ENCODE measurements around the gene AGRP.

The AGRP gene

DNA sequence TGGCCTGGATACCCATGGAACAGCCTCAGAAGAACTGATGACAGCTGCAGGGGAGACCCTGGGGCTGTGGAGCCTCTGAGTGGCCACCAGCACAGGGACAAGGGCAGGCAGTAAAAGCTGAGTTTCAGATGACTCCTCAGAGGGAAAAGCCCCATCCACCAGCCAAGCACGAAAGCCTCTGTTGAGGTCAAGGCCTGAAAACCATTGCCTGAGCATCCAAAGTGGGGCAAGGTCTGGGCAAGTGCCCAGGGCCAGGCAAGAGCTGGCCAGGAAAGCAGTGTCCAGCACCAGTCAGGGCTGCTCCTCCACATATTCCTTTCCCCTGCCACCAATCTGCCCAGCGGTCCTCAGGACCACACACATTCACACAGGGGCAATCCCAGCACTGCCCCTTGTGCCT, 18.8 kb downstream of the AGRP start:
- CTCF ChIA-PET = interaction anchor here (0.8 to 12.3 kb wide), 13 partner anchors 9 to 204 kb away, joined by 3 to 149 read pairs (median 5); no protein-coding TSS in a partner anchor
- H3K27me3 ChIP-seq (replicated peaks in 2 of 5; ENCODE audit: control insufficient read depth in 4 of 5, insufficient read depth in 5 of 5, low read length in 4 of 5) = no peaks in the 10 kb centered on the region
- H3K4me3 ChIP-seq (ENCODE audit: control insufficient read depth in 1 of 7, extremely low read depth in 1 of 7, insufficient read depth in 4 of 7, low read depth in 2 of 7, low read length in 6 of 7) = no peak overlapping the region
- no peaks in the 10 kb centered on the region for H3K9me3 ChIP-seq (ENCODE audit: control extremely low read depth in 1 of 5, control insufficient read depth in 4 of 5, insufficient read depth in 2 of 5, low read depth in 1 of 5, low read length in 4 of 5)
- no peak overlapping the region for H3K27ac ChIP-seq (ENCODE audit: insufficient read depth in 1 of 2, low read depth in 1 of 2, low read length in 2 of 2, poor library complexity in 1 of 2, severe bottlenecking in 2 of 2)
- peaks cover 0 to 6% (median 6%) of the 10 kb centered on the region in 4 experiments for H3K4me1 ChIP-seq (ENCODE audit: control extremely low read depth in 1 of 4, control insufficient read depth in 4 of 4, insufficient read depth in 4 of 4, low read length in 3 of 4)
- H3K36me3 ChIP-seq (ENCODE audit: control insufficient read depth in 4 of 4, insufficient read depth in 4 of 4, low read length in 3 of 4) = peaks cover 0 to 41% (median 8%) of the 10 kb centered on the region in 4 experiments
- POLR2A ChIA-PET = no interaction called here
- no peak for DNase-seq
- 94% methylated on average over 2 of the region's 2 CpGs for whole genome bisulfite sequencing (ENCODE audit: insufficient coverage)

DNA sequence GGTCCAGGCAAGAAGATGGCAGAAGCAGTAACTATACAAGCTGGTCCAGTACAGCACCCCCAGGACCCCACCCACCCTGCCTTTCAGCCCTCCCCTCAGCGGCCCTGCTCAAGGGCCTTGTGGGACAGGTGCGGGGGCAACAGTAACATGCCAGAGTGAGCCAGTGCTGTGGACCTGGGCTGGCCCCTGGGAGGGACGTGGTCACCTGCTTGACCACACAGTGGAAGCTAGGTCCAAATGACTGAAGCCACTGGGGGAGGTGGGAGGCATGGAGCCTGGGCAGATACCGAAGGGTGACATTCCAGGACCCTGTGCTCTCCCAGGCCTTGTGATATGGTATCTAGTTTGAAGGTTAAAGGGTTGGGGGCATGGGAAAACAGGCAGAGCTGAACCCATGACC, 19.7 kb downstream of the AGRP start:
- Histone ChIP-seq H3K4me3 (ENCODE audit: control insufficient read depth in 1 of 7, extremely low read depth in 1 of 7, insufficient read depth in 4 of 7, low read depth in 2 of 7, low read length in 6 of 7) (no peak overlapping the region), H3K9me3 (ENCODE audit: control extremely low read depth in 1 of 5, control insufficient read depth in 4 of 5, insufficient read depth in 2 of 5, low read depth in 1 of 5, low read length in 4 of 5) (no peaks in the 10 kb centered on the region), H3K27me3 (replicated peaks in 2 of 5; ENCODE audit: control insufficient read depth in 4 of 5, insufficient read depth in 5 of 5, low read length in 4 of 5) (no peaks in the 10 kb centered on the region), H3K36me3 (ENCODE audit: control insufficient read depth in 4 of 4, insufficient read depth in 4 of 4, low read length in 3 of 4) (peaks cover 0 to 48% (median 8%) of the 10 kb centered on the region in 4 experiments), H3K4me1 (ENCODE audit: control extremely low read depth in 1 of 4, control insufficient read depth in 4 of 4, insufficient read depth in 4 of 4, low read length in 3 of 4) (peaks cover 0 to 11% (median 7%) of the 10 kb centered on the region in 4 experiments), H3K27ac (ENCODE audit: insufficient read depth in 1 of 2, low read depth in 1 of 2, low read length in 2 of 2, poor library complexity in 1 of 2, severe bottlenecking in 2 of 2) (no peak overlapping the region)
- WGBS (ENCODE audit: insufficient coverage) = 98% methylated on average over 4 of the region's 4 CpGs
- DNase-seq = no peak
- ChIA-PET CTCF (interaction anchor here (0.8 to 12.3 kb wide), 10 partner anchors 10 to 198 kb away, joined by 3 to 149 read pairs (median 4); no protein-coding TSS in a partner anchor), POLR2A (no interaction called here)

DNA sequence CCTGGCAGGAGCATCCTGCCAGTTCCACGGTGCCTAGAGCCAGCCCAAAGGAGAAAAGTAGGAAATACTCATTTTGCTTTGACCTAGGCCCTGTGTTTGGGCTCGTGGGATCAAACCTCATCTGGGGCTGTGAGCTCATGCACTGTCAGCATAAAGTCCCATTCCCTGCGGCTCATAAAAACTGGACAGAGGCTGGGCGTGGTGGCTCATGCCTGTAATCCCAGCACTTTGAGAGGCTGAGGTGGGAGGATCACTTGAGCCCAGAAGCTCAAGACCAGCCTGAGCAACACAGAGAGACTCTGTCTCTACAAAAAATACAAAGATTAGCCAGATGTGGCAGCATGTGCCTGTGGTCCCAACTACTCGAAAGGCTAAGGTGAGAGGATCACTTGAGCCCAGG, 20.3 kb downstream of the AGRP start:
- WGBS (ENCODE audit: insufficient coverage) = 100% methylated on average over 5 of the region's 5 CpGs
- ChIA-PET CTCF (interaction anchor here (1.5 to 12.3 kb wide), 5 partner anchors 10 to 197 kb away, joined by 3 to 149 read pairs (median 6); no protein-coding TSS in a partner anchor), POLR2A (no interaction called here)
- Histone ChIP-seq H3K4me1 (ENCODE audit: control extremely low read depth in 1 of 4, control insufficient read depth in 4 of 4, insufficient read depth in 4 of 4, low read length in 3 of 4) (peaks cover 0 to 11% (median 7%) of the 10 kb centered on the region in 4 experiments), H3K9me3 (ENCODE audit: control extremely low read depth in 1 of 5, control insufficient read depth in 4 of 5, insufficient read depth in 2 of 5, low read depth in 1 of 5, low read length in 4 of 5) (no peaks in the 10 kb centered on the region), H3K27me3 (replicated peaks in 2 of 5; ENCODE audit: control insufficient read depth in 4 of 5, insufficient read depth in 5 of 5, low read length in 4 of 5) (no peaks in the 10 kb centered on the region), H3K36me3 (ENCODE audit: control insufficient read depth in 4 of 4, insufficient read depth in 4 of 4, low read length in 3 of 4) (peaks cover 0 to 54% (median 8%) of the 10 kb centered on the region in 4 experiments), H3K27ac (ENCODE audit: insufficient read depth in 1 of 2, low read depth in 1 of 2, low read length in 2 of 2, poor library complexity in 1 of 2, severe bottlenecking in 2 of 2) (no peak overlapping the region), H3K4me3 (ENCODE audit: control insufficient read depth in 1 of 7, extremely low read depth in 1 of 7, insufficient read depth in 4 of 7, low read depth in 2 of 7, low read length in 6 of 7) (no peak overlapping the region)
- DNase-seq = no peak

DNA sequence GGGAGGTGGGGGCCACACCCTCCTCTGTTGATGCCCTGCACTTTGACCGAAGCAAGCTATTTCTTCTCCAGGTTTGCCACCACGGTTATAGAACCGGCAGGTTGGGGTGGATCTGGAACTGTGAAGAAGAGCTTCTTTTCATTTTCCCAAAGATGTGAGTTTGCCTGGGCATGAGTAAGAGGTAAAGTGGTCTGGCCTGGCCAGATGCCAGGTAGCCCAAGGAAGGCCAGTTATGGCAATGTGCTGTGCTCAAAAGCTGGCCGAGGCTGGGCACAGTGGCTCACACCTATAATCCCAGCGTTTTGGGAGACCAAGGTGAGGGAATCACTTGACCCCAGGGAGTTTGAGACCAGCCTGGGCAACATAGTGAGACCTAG, 21.1 kb downstream of the AGRP start:
- no peak for DNase-seq
- H3K27ac ChIP-seq (ENCODE audit: insufficient read depth in 1 of 2, low read depth in 1 of 2, low read length in 2 of 2, poor library complexity in 1 of 2, severe bottlenecking in 2 of 2) = no peak overlapping the region
- ChIA-PET CTCF (interaction anchor here (1.5 to 12.3 kb wide), 2 partner anchors 38 to 88 kb away, joined by 3 to 149 read pairs; no protein-coding TSS in a partner anchor), POLR2A (no interaction called here)
- no peaks in the 10 kb centered on the region for H3K9me3 ChIP-seq (ENCODE audit: control extremely low read depth in 1 of 5, control insufficient read depth in 4 of 5, insufficient read depth in 2 of 5, low read depth in 1 of 5, low read length in 4 of 5)
- peaks cover 0 to 11% (median 7%) of the 10 kb centered on the region in 4 experiments for H3K4me1 ChIP-seq (ENCODE audit: control extremely low read depth in 1 of 4, control insufficient read depth in 4 of 4, insufficient read depth in 4 of 4, low read length in 3 of 4)
- 97% methylated on average over 3 of the region's 5 CpGs for WGBS (ENCODE audit: insufficient coverage)
- no peak overlapping the region for H3K4me3 ChIP-seq (ENCODE audit: control insufficient read depth in 1 of 7, extremely low read depth in 1 of 7, insufficient read depth in 4 of 7, low read depth in 2 of 7, low read length in 6 of 7)
- no peaks in the 10 kb centered on the region for H3K27me3 ChIP-seq (replicated peaks in 2 of 5; ENCODE audit: control insufficient read depth in 4 of 5, insufficient read depth in 5 of 5, low read length in 4 of 5)
- peaks cover 0 to 55% (median 8%) of the 10 kb centered on the region in 4 experiments for H3K36me3 ChIP-seq (ENCODE audit: control insufficient read depth in 4 of 4, insufficient read depth in 4 of 4, low read length in 3 of 4)

DNA sequence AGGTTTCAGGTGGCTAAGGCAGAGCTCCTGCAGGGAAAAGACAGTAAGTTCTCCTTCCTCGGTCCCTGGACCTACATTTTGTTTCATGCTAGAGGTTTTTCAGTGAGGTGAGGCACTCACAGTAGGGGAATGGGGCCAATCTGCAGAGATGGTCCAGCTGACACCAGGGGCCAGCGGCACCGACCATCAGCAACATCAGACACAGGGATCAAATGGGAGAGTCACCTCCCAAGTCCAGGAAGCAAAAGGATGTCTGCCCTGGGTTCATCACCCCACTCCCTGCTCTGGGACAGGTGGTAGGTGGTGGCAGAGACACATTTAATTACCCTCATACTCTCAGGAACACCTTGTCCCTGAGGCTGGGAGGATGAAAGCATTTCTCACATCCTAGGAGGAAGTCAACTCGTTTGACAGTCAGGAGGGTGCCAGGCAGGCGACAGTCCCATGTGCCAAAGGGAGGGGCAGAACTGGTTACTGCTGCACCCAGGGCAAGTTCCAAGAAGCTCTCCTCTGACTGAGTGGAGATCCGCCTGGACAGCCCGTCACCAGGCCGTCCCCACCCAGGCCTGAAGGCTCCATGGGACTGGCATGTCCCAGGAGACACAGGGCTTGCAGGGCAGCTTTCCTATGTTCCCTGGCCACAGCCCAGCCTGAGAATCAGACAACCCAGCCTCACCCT, 21.6 kb downstream of the AGRP start:
- 93% methylated on average over 6 of the region's 8 CpGs for WGBS (ENCODE audit: insufficient coverage)
- Histone ChIP-seq H3K27me3 (replicated peaks in 2 of 5; ENCODE audit: control insufficient read depth in 4 of 5, insufficient read depth in 5 of 5, low read length in 4 of 5) (no peaks in the 10 kb centered on the region), H3K4me3 (ENCODE audit: control insufficient read depth in 1 of 7, extremely low read depth in 1 of 7, insufficient read depth in 4 of 7, low read depth in 2 of 7, low read length in 6 of 7) (no peak overlapping the region), H3K9me3 (ENCODE audit: control extremely low read depth in 1 of 5, control insufficient read depth in 4 of 5, insufficient read depth in 2 of 5, low read depth in 1 of 5, low read length in 4 of 5) (no peaks in the 10 kb centered on the region), H3K27ac (ENCODE audit: insufficient read depth in 1 of 2, low read depth in 1 of 2, low read length in 2 of 2, poor library complexity in 1 of 2, severe bottlenecking in 2 of 2) (no peak overlapping the region), H3K36me3 (ENCODE audit: control insufficient read depth in 4 of 4, insufficient read depth in 4 of 4, low read length in 3 of 4) (peaks cover 0 to 55% (median 8%) of the 10 kb centered on the region in 4 experiments), H3K4me1 (ENCODE audit: control extremely low read depth in 1 of 4, control insufficient read depth in 4 of 4, insufficient read depth in 4 of 4, low read length in 3 of 4) (peaks cover 0 to 11% (median 7%) of the 10 kb centered on the region in 4 experiments)
- ChIA-PET POLR2A (no interaction called here), CTCF (interaction anchor here (1.0 to 12.3 kb wide), 4 partner anchors 10 to 87 kb away, joined by 3 to 149 read pairs (median 3); no protein-coding TSS in a partner anchor)
- DNase-seq = no peak

DNA sequence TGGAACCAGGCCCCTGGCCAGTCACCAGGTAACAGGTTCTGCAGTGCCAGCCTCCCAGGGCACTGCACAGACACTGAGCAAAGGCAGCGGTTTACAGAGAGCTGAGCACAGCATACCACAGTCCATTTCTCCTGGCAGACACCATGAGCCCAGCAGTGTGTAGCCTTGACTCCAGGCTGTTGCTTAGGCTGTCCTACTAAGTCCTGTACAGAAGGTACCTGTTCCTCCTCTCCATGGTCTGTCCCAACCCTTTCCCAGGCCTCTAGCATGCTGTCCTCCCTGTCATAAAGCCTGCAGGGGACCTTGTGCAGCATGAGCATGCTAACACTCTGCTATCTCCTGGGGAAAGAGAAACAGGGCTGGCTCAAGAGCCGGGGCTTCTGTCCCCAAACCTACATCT, 22.4 kb downstream of the AGRP start:
- POLR2A ChIA-PET = no interaction called here
- H3K36me3 ChIP-seq (ENCODE audit: control insufficient read depth in 4 of 4, insufficient read depth in 4 of 4, low read length in 3 of 4) = peaks cover 0 to 55% (median 8%) of the 10 kb centered on the region in 4 experiments
- no peak overlapping the region for H3K4me3 ChIP-seq (ENCODE audit: control insufficient read depth in 1 of 7, extremely low read depth in 1 of 7, insufficient read depth in 4 of 7, low read depth in 2 of 7, low read length in 6 of 7)
- CTCF ChIA-PET = interaction anchor here (1.0 to 12.3 kb wide), 6 partner anchors 9 to 36 kb away, joined by 3 to 149 read pairs (median 3); no protein-coding TSS in a partner anchor
- no peaks in the 10 kb centered on the region for H3K27me3 ChIP-seq (replicated peaks in 2 of 5; ENCODE audit: control insufficient read depth in 4 of 5, insufficient read depth in 5 of 5, low read length in 4 of 5)
- H3K4me1 ChIP-seq (ENCODE audit: control extremely low read depth in 1 of 4, control insufficient read depth in 4 of 4, insufficient read depth in 4 of 4, low read length in 3 of 4) = peaks cover 0 to 11% (median 7%) of the 10 kb centered on the region in 4 experiments
- 100% methylated on average over 1 of the region's 2 CpGs for WGBS (ENCODE audit: insufficient coverage)
- H3K9me3 ChIP-seq (ENCODE audit: control extremely low read depth in 1 of 5, control insufficient read depth in 4 of 5, insufficient read depth in 2 of 5, low read depth in 1 of 5, low read length in 4 of 5) = no peaks in the 10 kb centered on the region
- no peak for DNase-seq
- no peak overlapping the region for H3K27ac ChIP-seq (ENCODE audit: insufficient read depth in 1 of 2, low read depth in 1 of 2, low read length in 2 of 2, poor library complexity in 1 of 2, severe bottlenecking in 2 of 2)

DNA sequence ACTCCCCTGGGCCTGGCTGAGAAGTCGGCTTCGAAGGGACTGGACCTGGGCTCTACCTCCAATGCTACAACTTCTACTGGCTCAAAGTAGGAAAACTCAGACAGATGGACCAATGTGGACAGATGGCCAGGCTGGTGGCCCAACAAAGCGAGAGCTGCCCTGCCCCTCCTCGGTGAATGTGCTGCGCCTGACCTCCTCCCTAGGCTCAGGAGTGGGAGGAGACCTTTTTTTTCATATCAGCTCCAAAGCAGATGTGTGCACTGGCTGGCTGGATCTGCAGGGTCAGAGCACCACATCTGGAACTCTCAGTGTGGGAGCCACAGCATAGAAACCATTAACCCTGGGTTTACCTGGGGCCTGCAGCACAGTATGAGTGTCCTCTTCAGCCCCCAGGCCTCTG, 23.2 kb downstream of the AGRP start:
- peaks cover 0 to 53% (median 8%) of the 10 kb centered on the region in 4 experiments for H3K36me3 ChIP-seq (ENCODE audit: control insufficient read depth in 4 of 4, insufficient read depth in 4 of 4, low read length in 3 of 4)
- H3K4me3 ChIP-seq (ENCODE audit: control insufficient read depth in 1 of 7, extremely low read depth in 1 of 7, insufficient read depth in 4 of 7, low read depth in 2 of 7, low read length in 6 of 7) = no peak overlapping the region
- no peaks in the 10 kb centered on the region for H3K9me3 ChIP-seq (ENCODE audit: control extremely low read depth in 1 of 5, control insufficient read depth in 4 of 5, insufficient read depth in 2 of 5, low read depth in 1 of 5, low read length in 4 of 5)
- ChIA-PET POLR2A (no interaction called here), CTCF (interaction anchor here (1.3 to 12.3 kb wide), 5 partner anchors 12 to 36 kb away, joined by 3 to 149 read pairs (median 3); no protein-coding TSS in a partner anchor)
- no peak for DNase-seq
- H3K27me3 ChIP-seq (replicated peaks in 2 of 5; ENCODE audit: control insufficient read depth in 4 of 5, insufficient read depth in 5 of 5, low read length in 4 of 5) = no peaks in the 10 kb centered on the region
- H3K4me1 ChIP-seq (ENCODE audit: control extremely low read depth in 1 of 4, control insufficient read depth in 4 of 4, insufficient read depth in 4 of 4, low read length in 3 of 4) = peaks cover 0 to 11% (median 3%) of the 10 kb centered on the region in 4 experiments
- WGBS (ENCODE audit: insufficient coverage) = 95% methylated on average over 5 of the region's 5 CpGs
- H3K27ac ChIP-seq (ENCODE audit: insufficient read depth in 1 of 2, low read depth in 1 of 2, low read length in 2 of 2, poor library complexity in 1 of 2, severe bottlenecking in 2 of 2) = no peak overlapping the region
